Measurements from ENCODE around the gene OLFML2B. TPM values are rescaled to one million over a fixed set of nuclear protein-coding genes. Genes with fewer than 3 reads are reported as not detected.
"Not testable (repeated sequence)": the region's sequence is repeated elsewhere in the genome, so short reads cannot be mapped to it uniquely, and the experiment has no call there.

Gene OLFML2B
- total and polyA plus RNA-seq, 2 of the 4 experiments (the other 2 are of a cell fraction): 0.36 to 0.74 TPM

DNA sequence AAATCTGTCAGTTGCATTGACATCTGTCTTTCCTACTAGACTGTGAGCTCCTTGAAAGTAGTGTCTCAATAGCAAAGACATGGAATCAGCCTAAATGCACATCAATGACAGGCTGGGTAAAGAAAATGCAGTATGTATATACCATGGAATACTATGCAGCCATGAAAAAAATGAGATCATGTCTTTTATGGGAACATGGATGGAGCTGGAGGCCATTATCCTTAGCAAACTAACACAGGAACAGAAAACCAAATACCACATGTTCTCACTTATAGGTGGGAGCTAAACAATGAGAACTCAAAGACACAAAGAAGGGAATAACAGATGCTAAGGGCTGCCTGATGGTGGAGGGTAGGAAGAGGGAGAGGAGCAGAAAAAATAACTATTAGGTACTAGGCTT is 5.9 kb downstream of the OLFML2B start:
- H3K23ac ChIP-seq (ENCODE audit: low read depth, low read length); DNase-seq; CTCF ChIA-PET; H4K5ac ChIP-seq (ENCODE audit: low read depth, low read length); H2BK15ac ChIP-seq (ENCODE audit: low read depth, low read length); H2BK120ac ChIP-seq (ENCODE audit: low read depth, low read length); POLR2A ChIA-PET (ENCODE audit: unreplicated experiment); BruUV-seq (replicated peaks); H3K4ac ChIP-seq (ENCODE audit: low read depth, low read length); H3K56ac ChIP-seq (ENCODE audit: extremely low read depth, insufficient read depth, low read length); H3K79me1 ChIP-seq (ENCODE audit: low read depth in 1 of 2, low read length in 2 of 2); H2AK9ac ChIP-seq (replicated peaks; ENCODE audit: low read depth, low read length, poor library complexity); H2BK20ac ChIP-seq (ENCODE audit: low read depth, low read length); H3K27ac ChIP-seq (ENCODE audit: insufficient read depth, low read length); ATAC-seq (ENCODE audit: low read depth); H3K18ac ChIP-seq (ENCODE audit: low read depth, low read length); dilution Hi-C loops (cut with HindIII; ENCODE audit: low sequenced_read_pairs, unreplicated experiment); H3K9me3 ChIP-seq (ENCODE audit: control insufficient read depth, insufficient read depth, low read length); H3K9me1 ChIP-seq (ENCODE audit: insufficient read depth, low read length); H4K91ac ChIP-seq (ENCODE audit: insufficient read depth, low read depth, low read length); H3K4me1 ChIP-seq (ENCODE audit: control insufficient read depth, insufficient read depth, low read length); H3K36me3 ChIP-seq (ENCODE audit: control insufficient read depth, insufficient read depth, low read length); H3K14ac ChIP-seq (replicated peaks; ENCODE audit: low read depth, low read length); H3K4me2 ChIP-seq (ENCODE audit: low read depth, low read length); H4K20me1 ChIP-seq (ENCODE audit: insufficient read depth, low read length); H3K27me3 ChIP-seq (ENCODE audit: control insufficient read depth, insufficient read depth, low read length); H3K4me3 ChIP-seq (ENCODE audit: insufficient read depth, low read depth, low read length); H3K9ac ChIP-seq (ENCODE audit: low read depth, low read length); H4K8ac ChIP-seq (ENCODE audit: low read depth in 2 of 2, low read length in 2 of 2); H2AFZ ChIP-seq (replicated peaks; ENCODE audit: low read length, poor library complexity); in situ Hi-C loops (cut with MboI; ENCODE audit: low sequenced_read_pairs); intact Hi-C loops (cut with micrococcal nuclease); H2BK5ac ChIP-seq (ENCODE audit: low read depth, low read length, poor library complexity, severe bottlenecking); H2AK5ac ChIP-seq (ENCODE audit: low read depth, low read length): not testable (repeated sequence)

Data from IMR-90 (cell line).